GM19239 (cell line): Measurements from ENCODE around the gene SLC48A1.
A peak's percentile ranks its signal among the peaks of the same experiment; 100 is the strongest.

Experiments
- DNase-seq: peaks from one replicate; pipeline ENCODE4 v3.0.0; 2011; ENCODE audit warnings: low spot score; ENCODE audit not compliant: insufficient read length
- FAIRE-seq: peaks from 2 replicates; lab custom pipeline; 2011; peaks lifted over from hg19 to GRCh38; lab: Jason Lieb, UNC

Gene SLC48A1

GRCh38 chr12:47819896-47820630 lies 47.0 kb downstream of the SLC48A1 start, which contains the start of gene HDAC7:
Gene HDAC7 (minus strand): TSS chr12:47819903. CDS start chr12:47819785, 118 bp downstream.
- DNase-seq (peak; percentile 75), FAIRE-seq (no peak)

GRCh38 chr12:47820631-47821345 lies 47.8 kb downstream of the SLC48A1 start:
- FAIRE-seq = no peak
- no peak for DNase-seq

DNA sequence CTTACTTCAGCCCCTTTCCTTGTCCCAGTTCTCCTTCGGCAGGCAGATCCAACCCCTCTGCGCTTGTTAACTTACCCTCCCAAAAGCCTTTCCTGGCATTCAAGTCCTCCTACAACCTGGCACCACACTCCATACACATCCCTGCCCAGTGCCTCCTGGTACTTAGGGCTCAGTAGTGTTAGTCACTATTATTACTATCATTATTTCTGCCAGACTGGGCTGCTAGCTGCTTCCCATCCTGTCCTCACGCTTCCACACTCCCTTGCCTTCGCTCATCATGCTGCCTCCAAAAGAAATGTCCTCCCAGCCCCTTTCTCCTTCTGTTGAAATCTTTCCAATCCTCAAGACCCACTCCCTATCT lies 48.3 kb downstream of the SLC48A1 start:
- DNase-seq = no peak
- no peak for FAIRE-seq

DNA sequence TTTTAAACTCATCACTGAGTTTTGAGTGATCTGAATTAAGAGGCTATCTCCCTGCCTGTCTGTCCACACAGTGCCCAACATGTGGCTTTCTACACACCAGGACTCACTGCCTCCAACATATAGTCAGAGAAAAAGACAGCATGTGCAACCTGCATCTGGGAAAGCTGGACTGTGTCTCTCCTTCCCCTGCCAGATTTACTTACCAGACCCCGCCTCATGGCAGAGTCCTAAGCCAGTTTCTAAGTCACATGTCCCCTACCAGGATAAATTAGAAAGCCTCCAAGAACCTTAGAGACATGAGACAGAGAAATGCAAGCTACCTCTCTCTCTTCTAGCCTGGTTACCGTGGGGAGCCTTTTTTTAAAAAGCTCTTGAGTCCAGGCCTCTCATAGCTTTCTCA lies 49.4 kb downstream of the SLC48A1 start:
- DNase-seq (no peak), FAIRE-seq (no peak)

DNA sequence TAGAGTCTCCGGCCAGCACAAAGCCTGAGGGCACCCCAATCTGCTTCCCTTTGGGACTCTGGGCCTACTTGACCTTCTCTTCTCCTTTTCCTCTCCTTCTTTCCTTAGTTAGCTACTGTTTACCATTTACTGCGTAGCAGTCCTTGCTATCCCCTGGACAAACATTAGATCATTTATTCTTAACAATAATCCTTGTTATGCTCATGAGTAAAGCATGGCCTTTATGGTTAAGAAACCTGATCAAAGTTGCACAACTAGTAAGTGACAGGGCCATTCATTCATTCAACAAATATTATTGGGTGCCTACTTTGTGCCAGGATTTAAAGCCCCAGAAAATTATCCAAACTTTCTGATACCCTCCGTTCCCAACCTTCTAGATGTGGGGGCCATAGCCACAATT lies 49.8 kb downstream of the SLC48A1 start:
- FAIRE-seq (no peak), DNase-seq (no peak)

DNA sequence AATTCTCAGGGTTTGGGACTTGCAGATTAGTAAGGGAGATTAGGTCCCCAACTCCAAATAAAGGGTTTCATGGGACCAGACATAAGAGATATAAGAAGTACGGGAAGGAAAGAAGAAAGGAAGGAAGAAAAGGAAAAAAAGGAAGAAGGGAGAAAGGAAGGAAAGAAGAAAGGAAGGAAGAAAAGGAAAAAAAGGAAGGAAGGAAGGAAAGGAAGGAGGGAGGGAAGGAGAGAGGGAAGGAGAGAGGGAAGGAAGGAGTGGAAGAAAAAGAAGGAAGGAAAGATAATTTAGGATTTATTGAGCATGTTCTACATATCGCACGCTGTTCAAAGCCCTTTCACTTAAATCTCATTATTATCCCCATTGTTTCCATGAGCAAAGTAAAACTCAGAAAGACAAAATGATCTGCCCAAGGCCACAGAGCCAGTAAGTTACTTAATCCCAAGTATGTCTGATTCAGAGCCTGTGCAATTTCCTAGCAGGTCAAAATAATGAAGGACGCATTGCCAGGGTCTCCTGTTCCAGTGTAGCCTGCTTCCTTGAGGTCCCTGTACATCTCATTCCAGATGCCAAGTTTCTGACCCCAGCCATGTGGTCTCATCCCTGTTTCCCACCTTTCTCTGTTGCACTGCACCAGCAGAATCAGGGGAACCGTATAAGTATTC lies 50.5 kb downstream of the SLC48A1 start:
- DNase-seq (no peak), FAIRE-seq (no peak)

GRCh38 chr12:47824198-47824597 lies 51.2 kb downstream of the SLC48A1 start:
- FAIRE-seq (no peak), DNase-seq (no peak)

GRCh38 chr12:47824635-47825034 lies 51.6 kb downstream of the SLC48A1 start:
- DNase-seq (no peak), FAIRE-seq (no peak)

DNA sequence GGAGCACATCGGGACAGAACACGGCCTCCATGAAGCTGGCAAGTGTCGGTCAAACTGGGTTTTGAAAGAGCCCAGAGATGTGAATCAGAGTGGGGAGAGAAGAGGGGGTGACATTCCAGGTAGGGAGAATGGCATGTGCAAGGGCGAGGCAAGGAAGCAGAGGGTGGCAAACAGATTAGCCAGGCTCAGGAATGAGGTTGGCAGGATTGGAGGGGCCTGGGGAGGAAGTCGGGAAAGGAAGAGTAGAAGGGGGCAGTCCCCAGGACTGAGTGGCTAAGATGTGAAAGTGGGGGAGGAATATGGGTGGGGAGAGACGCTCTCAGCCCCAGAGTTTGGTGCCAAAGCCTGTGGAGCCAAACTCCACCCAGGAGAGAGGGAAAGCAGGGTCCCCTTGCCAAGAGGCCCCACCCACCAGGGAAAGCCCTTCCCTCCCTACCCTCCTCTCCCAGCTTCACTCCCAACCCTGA lies 52.2 kb downstream of the SLC48A1 start:
- DNase-seq = no peak
- FAIRE-seq = no peak

- DNase-seq (no peak), FAIRE-seq (no peak)
These were observed 55.3 kb downstream of the SLC48A1 start for GRCh38 chr12:47828008-47828975.

- FAIRE-seq (no peak), DNase-seq (no peak)
These were observed 56.0 kb downstream of the SLC48A1 start for GRCh38 chr12:47828976-47829482.

- no peak for FAIRE-seq
- DNase-seq = no peak
These were observed 56.5 kb downstream of the SLC48A1 start for GRCh38 chr12:47829584-47829983.
